Endodermal cell (in vitro differentiated cells): ENCODE results near the gene DNAJC5G. TPM values are rescaled to one million over a fixed set of nuclear protein-coding genes. Genes with fewer than 3 reads are reported as not detected.

ENCODE experiments used
- DNase-seq: peaks from one replicate; pipeline ENCODE4 v3.0.0-alpha.2; 2017
- H3K27ac ChIP-seq: 2 replicates; pipeline ENCODE4 v1.5.1; 2013; ENCODE audit warnings: mild to moderate bottlenecking, low read depth, low read length, moderate library complexity
- H3K27me3 ChIP-seq: 2 replicates; pipeline ENCODE4 v1.6.1; 2013; ENCODE audit warnings: mild to moderate bottlenecking, low read length, moderate library complexity; ENCODE audit not compliant: insufficient read depth, control insufficient read depth, poor library complexity, severe bottlenecking
- H3K36me3 ChIP-seq: 2 replicates; pipeline ENCODE4 v1.7.0; 2013; ENCODE audit warnings: mild to moderate bottlenecking, low read length, moderate library complexity; ENCODE audit not compliant: control insufficient read depth, insufficient read depth
- H3K4me1 ChIP-seq: one replicate; pipeline ENCODE4 v1.7.0; 2013; ENCODE audit warnings: low read length; ENCODE audit not compliant: control insufficient read depth, insufficient read depth
- H3K4me3 ChIP-seq: 2 replicates; pipeline ENCODE4 v1.5.1; 2013; ENCODE audit warnings: mild to moderate bottlenecking, low read length, moderate library complexity
- H3K9ac ChIP-seq: 2 replicates; pipeline ENCODE4 v1.6.1; 2013; ENCODE audit warnings: mild to moderate bottlenecking, low read length, moderate library complexity; ENCODE audit not compliant: poor library complexity, severe bottlenecking; ENCODE audit errors: extremely low read depth
- H3K9me3 ChIP-seq: 2 replicates; pipeline ENCODE4 v1.6.1; 2013; ENCODE audit warnings: mild to moderate bottlenecking, low read length, moderate library complexity; ENCODE audit not compliant: control insufficient read depth
- H3K27ac Mint-ChIP-seq: 2 replicates; pipeline ENCODE4 v1.8.0; 2020; ENCODE audit warnings: mixed read lengths
- H3K27me3 Mint-ChIP-seq: 2 replicates; pipeline ENCODE4 v1.8.0; 2021; ENCODE audit warnings: mild to moderate bottlenecking, mixed read lengths; ENCODE audit not compliant: insufficient read depth
- H3K36me3 Mint-ChIP-seq: 2 replicates; pipeline ENCODE4 v1.8.0; 2020; ENCODE audit warnings: low read depth, mixed read lengths
- H3K4me1 Mint-ChIP-seq: 2 replicates; pipeline ENCODE4 v1.8.0; 2020; ENCODE audit warnings: mixed read lengths
- H3K4me3 Mint-ChIP-seq: 2 replicates; pipeline ENCODE4 v1.8.0; 2020; ENCODE audit warnings: mild to moderate bottlenecking, moderate library complexity, mixed read lengths
- H3K9me3 Mint-ChIP-seq: 2 replicates; pipeline ENCODE4 v1.8.0; 2020; ENCODE audit warnings: mild to moderate bottlenecking, mixed read lengths
- CTCF ChIP-seq: fragments of 200-600 bp; sonication (generic); conservative IDR thresholded peaks from 2 replicates; pipeline ENCODE4 v1.5.0; 2021; ENCODE audit warnings: antibody characterized with exemption, mild to moderate bottlenecking
- WGBS, 2 experiments: methylation state at CpG; one replicate each; pipeline versions ENCODE4 v1.1.5 to v1.1.7; 2013; ENCODE audit warnings: missing lambda C conversion rate in 2 of 2, mixed read lengths in 1 of 2; ENCODE audit not compliant: insufficient coverage in 1 of 2, insufficient read length in 1 of 2; 5-methylcytosine and 5-hydroxymethylcytosine counted together
- long read RNA-seq, 4 experiments: library from polyadenylated mRNA in 2 of 4; library from RNA in 1 of 4; library from capped mRNA in 1 of 4; stranded (forward) in 3 of 4; unstranded in 1 of 4; transcript quantifications; one replicate each; pipeline ENCODE4 v2.0.0, GENCODE V29; 2020 to 2021; ENCODE audit warnings: inconsistent platforms in 1 of 4
- polyA plus RNA-seq, 2 experiments: library from polyadenylated mRNA; stranded (reverse); fragments of 50-300 nt; gene quantifications; one replicate each; pipeline ENCODE4 v1.2.3, GENCODE V29; 2013
- total RNA-seq, 2 donors: library from RNA; stranded (reverse); fragmentation: NEBNext Ultra II Directional in 1 of 2; extraction: Animal tissue kit (Norgen Biotek cat#: 25700) in 1 of 2; gene quantifications; 2 replicates in 1 of 2; 3 replicates in 1 of 2; pipeline ENCODE4 v1.2.1, GENCODE V29; 2021

DNAJC5G gene
- under 1 TPM in 1 of 2 donors, not detected in 1; 0.49 TPM for total RNA-seq
- polyA plus RNA-seq (2013, experiment 1 of 2): not detected
- not detected for polyA plus RNA-seq (2013, experiment 2 of 2)
- long read RNA-seq, experiment 1: 0 reads
- long read RNA-seq, experiment 2: 0 reads
- long read RNA-seq, experiment 3: 0 reads
- long read RNA-seq, experiment 4: 0 reads

GRCh38 chr2:27275211-27276150 lies at the start of gene DNAJC5G:
Gene DNAJC5G (plus strand): TSS chr2:27275433. CDS start chr2:27276729, 1,296 bp downstream.
- H3K9ac ChIP-seq: no peak within 1 kb of the TSS
- Mint-ChIP-seq H3K9me3 (no peaks in the 10 kb centered on the region), H3K27me3 (peaks cover 19% of the 10 kb centered on the region), H3K27ac (no peak within 1 kb of the TSS), H3K4me3 (no peak within 1 kb of the TSS), H3K36me3 (no peaks in the 10 kb centered on the region), H3K4me1 (peaks cover 25% of the 10 kb centered on the region)
- 90 to 94% methylated on average over 23 to 38 of the region's 39 CpGs for WGBS, 2 experiments
- H3K4me3 ChIP-seq: no peak within 1 kb of the TSS
- peaks cover 12% of the 10 kb centered on the region for H3K4me1 ChIP-seq
- DNase-seq: no peak
- no peaks in the 10 kb centered on the region for H3K9me3 ChIP-seq
- H3K27me3 ChIP-seq: no peaks in the 10 kb centered on the region
- no peaks in the 10 kb centered on the region for H3K36me3 ChIP-seq
- no peak within 1 kb of the TSS for H3K27ac ChIP-seq
- TF ChIP-seq CTCF: no peak

- H3K27me3 Mint-ChIP-seq: no peaks in the 10 kb centered on the region
- no peak overlapping the region for H3K4me3 ChIP-seq
- TF ChIP-seq CTCF: no peak
- H3K27ac ChIP-seq: no peak overlapping the region
- no peaks in the 10 kb centered on the region for H3K9me3 Mint-ChIP-seq
- H3K36me3 Mint-ChIP-seq: peaks cover 78% of the 10 kb centered on the region
- H3K36me3 ChIP-seq: peaks cover 87% of the 10 kb centered on the region
- no peak overlapping the region for H3K9ac ChIP-seq
- no peak overlapping the region for H3K27ac Mint-ChIP-seq
- no peak for DNase-seq
- WGBS, 2 experiments: 91% methylated on average over 4 to 9 of the region's 9 CpGs
- no peak overlapping the region for H3K4me3 Mint-ChIP-seq
- H3K9me3 ChIP-seq: no peaks in the 10 kb centered on the region
- no peaks in the 10 kb centered on the region for H3K4me1 ChIP-seq
- no peaks in the 10 kb centered on the region for H3K4me1 Mint-ChIP-seq
- no peaks in the 10 kb centered on the region for H3K27me3 ChIP-seq
These were observed 49.7 kb upstream of the DNAJC5G start for GRCh38 chr2:27225526-27225925.

GRCh38 chr2:27227501-27227900 lies 47.7 kb upstream of the DNAJC5G start:
- H3K9me3 Mint-ChIP-seq: no peaks in the 10 kb centered on the region
- no peak overlapping the region for H3K4me3 Mint-ChIP-seq
- Histone ChIP-seq H3K9me3 (no peaks in the 10 kb centered on the region), H3K4me1 (no peaks in the 10 kb centered on the region), H3K36me3 (peaks cover 86% of the 10 kb centered on the region), H3K9ac (no peak overlapping the region), H3K27me3 (no peaks in the 10 kb centered on the region), H3K4me3 (no peak overlapping the region), H3K27ac (no peak overlapping the region)
- H3K27ac Mint-ChIP-seq: no peak overlapping the region
- DNase-seq: no peak
- no peak for TF ChIP-seq CTCF
- H3K27me3 Mint-ChIP-seq: no peaks in the 10 kb centered on the region
- WGBS, 2 experiments: 95 to 100% methylated on average over 1 to 2 of the region's 2 CpGs
- H3K36me3 Mint-ChIP-seq: peaks cover 80% of the 10 kb centered on the region
- no peaks in the 10 kb centered on the region for H3K4me1 Mint-ChIP-seq
